Thoracic aorta (tissue), 2 donors: Measurements from ENCODE around the gene OGDH. TPM values are rescaled to one million over a fixed set of nuclear protein-coding genes. Genes with fewer than 3 reads are reported as not detected.

Source experiments
- ATAC-seq: fragments of 150-250 bp; one replicate; pipeline ENCODE4 v1.8.0; 2017; ENCODE audit warnings: low read depth; ENCODE audit not compliant: insufficient number of reproducible peaks, low FRiP score
- DNase-seq: peaks from one replicate; pipeline ENCODE4 v3.0.0-alpha.2; 2020; ENCODE audit warnings: low spot score
- H3K27ac ChIP-seq, 2 donors: fragments of 200-600 bp; sonication (generic); 1 replicate in 1 of 2; 2 replicates in 1 of 2; pipeline ENCODE4 v1.5.1; 2016; ENCODE audit warnings: mild to moderate bottlenecking in 2 of 2, moderate library complexity in 2 of 2
- H3K27me3 ChIP-seq: fragments of 200-600 bp; sonication (generic); replicated peaks from 2 replicates; pipeline ENCODE4 v1.6.0; 2016; ENCODE audit warnings: mild to moderate bottlenecking; ENCODE audit not compliant: insufficient read depth
- H3K36me3 ChIP-seq: fragments of 200-600 bp; sonication (generic); one replicate; pipeline ENCODE4 v1.5.1; 2016
- H3K4me1 ChIP-seq, 2 donors: fragments of 200-600 bp; sonication (generic); 1 replicate in 1 of 2; 2 replicates in 1 of 2; pipeline versions ENCODE4 v1.5.1 to v1.6.0; 2016; ENCODE audit warnings: low read depth in 2 of 2, mild to moderate bottlenecking in 1 of 2; ENCODE audit not compliant: control insufficient read depth in 1 of 2
- H3K4me3 ChIP-seq: fragments of 200-600 bp; sonication (generic); 2 replicates; pipeline ENCODE4 v1.5.1; 2016; ENCODE audit warnings: mild to moderate bottlenecking
- H3K9me3 ChIP-seq: fragments of 200-600 bp; sonication (generic); 2 replicates; pipeline ENCODE4 v1.5.1; 2016
- CTCF ChIP-seq: fragments of 200-600 bp; sonication (generic); IDR thresholded peaks from one replicate; pipeline ENCODE4 v1.5.1; 2019; ENCODE audit warnings: antibody characterized with exemption
- total RNA-seq, 2 donors: library from RNA; depleted of rRNA; stranded (reverse); fragments of >200 nt; gene quantifications; one replicate each; pipeline versions ENCODE4 v1.1.0 to v1.2.3, GENCODE V29; 2016

The OGDH gene
- total RNA-seq, 2 donors from 2014 or later: 80.8 to 99.2 TPM

- H3K27me3 ChIP-seq: no peaks in the 10 kb centered on the region
- H3K4me1 ChIP-seq: peaks cover 50 to 68% of the 10 kb centered on the region in 2 donors
- TF ChIP-seq CTCF: no peak
- no peaks in the 10 kb centered on the region for H3K36me3 ChIP-seq
- H3K4me3 ChIP-seq: no peak overlapping the region
- no peaks in the 10 kb centered on the region for H3K9me3 ChIP-seq
- H3K27ac ChIP-seq: peak overlapping the region in 1 of 2 donors; percentile 80
- DNase-seq: no peak
- ATAC-seq: no peak
Measured at GRCh38 chr7:44636926-44637325, 30.5 kb downstream of the OGDH start.

- Histone ChIP-seq H3K4me3 (no peak overlapping the region), H3K27ac (peak overlapping the region; percentile 78 to 80), H3K36me3 (no peaks in the 10 kb centered on the region), H3K27me3 (no peaks in the 10 kb centered on the region), H3K9me3 (no peaks in the 10 kb centered on the region), H3K4me1 (peaks cover 48 to 60% of the 10 kb centered on the region in 2 donors)
- ATAC-seq (peak; percentile 31), DNase-seq (no peak)
- no peak for TF ChIP-seq CTCF
Measured at GRCh38 chr7:44637788-44638594, 31.6 kb downstream of the OGDH start.

GRCh38 chr7:44638611-44639557, 32.5 kb downstream of the OGDH start:
- Histone ChIP-seq H3K9me3 (no peaks in the 10 kb centered on the region), H3K36me3 (no peaks in the 10 kb centered on the region), H3K4me3 (no peak overlapping the region), H3K27me3 (no peaks in the 10 kb centered on the region), H3K27ac (peak overlapping the region; percentile 78 to 80), H3K4me1 (peaks cover 42 to 51% of the 10 kb centered on the region in 2 donors)
- no peak for TF ChIP-seq CTCF
- DNase-seq (no peak), ATAC-seq (peak; percentile 38)

- no peak for TF ChIP-seq CTCF
- Histone ChIP-seq H3K27me3 (no peaks in the 10 kb centered on the region), H3K36me3 (no peaks in the 10 kb centered on the region), H3K4me3 (peak overlapping the region; percentile 5), H3K9me3 (no peaks in the 10 kb centered on the region), H3K27ac (peak overlapping the region; percentile 78 to 80), H3K4me1 (peaks cover 35 to 42% of the 10 kb centered on the region in 2 donors)
- peak; percentile 15 for ATAC-seq
- no peak for DNase-seq
Measured at GRCh38 chr7:44639671-44640321, 33.4 kb downstream of the OGDH start.
